Right atrium auricular region (tissue), 2 donors: ENCODE measurements around the gene UBN2. TPM values are rescaled to one million over a fixed set of nuclear protein-coding genes. Genes with fewer than 3 reads are reported as not detected.

Source experiments
- DNase-seq: peaks from one replicate; pipeline ENCODE4 v3.0.0-alpha.2; 2019; ENCODE audit warnings: low spot score
- H3K27ac ChIP-seq, 2 donors: fragments of 200-600 bp; sonication (generic); 1 replicate in 1 of 2; 2 replicates in 1 of 2; pipeline ENCODE4 v1.5.1; 2016 to 2019
- H3K27me3 ChIP-seq, 2 donors: fragments of 200-600 bp; sonication (generic); one replicate each; pipeline versions ENCODE4 v1.5.1 to v1.6.0; 2017 to 2019
- H3K36me3 ChIP-seq: fragments of 200-600 bp; sonication (generic); one replicate; pipeline ENCODE4 v1.5.1; 2016
- H3K4me1 ChIP-seq, 2 donors: fragments of 200-600 bp; sonication (generic); one replicate each; pipeline versions ENCODE4 v1.5.1 to v1.6.0; 2017 to 2019
- H3K4me3 ChIP-seq, 2 donors: fragments of 200-600 bp; sonication (generic); 1 replicate in 1 of 2; 2 replicates in 1 of 2; pipeline ENCODE4 v1.5.1; 2017 to 2019; ENCODE audit warnings: mild to moderate bottlenecking in 1 of 2, moderate library complexity in 1 of 2
- H3K9me3 ChIP-seq, 2 donors: fragments of 200-600 bp; sonication (generic); one replicate each; pipeline ENCODE4 v1.5.1; 2019
- total RNA-seq, 2 donors: library from RNA; depleted of rRNA; stranded (reverse); fragments of >200 nt; gene quantifications; one replicate each; pipeline ENCODE4 v1.1.0, GENCODE V29; 2016
- TF ChIP-seq, protein P1 (sequence below), 2 donors: fragments of 200-600 bp; sonication (generic); IDR thresholded peaks; one replicate each; pipeline ENCODE4 v1.5.1; 2019; ENCODE audit warnings: antibody characterized with exemption in 2 of 2

Gene UBN2
- total RNA-seq, 2 donors from 2014 or later, result 7.9 to 8.5 TPM

DNA sequence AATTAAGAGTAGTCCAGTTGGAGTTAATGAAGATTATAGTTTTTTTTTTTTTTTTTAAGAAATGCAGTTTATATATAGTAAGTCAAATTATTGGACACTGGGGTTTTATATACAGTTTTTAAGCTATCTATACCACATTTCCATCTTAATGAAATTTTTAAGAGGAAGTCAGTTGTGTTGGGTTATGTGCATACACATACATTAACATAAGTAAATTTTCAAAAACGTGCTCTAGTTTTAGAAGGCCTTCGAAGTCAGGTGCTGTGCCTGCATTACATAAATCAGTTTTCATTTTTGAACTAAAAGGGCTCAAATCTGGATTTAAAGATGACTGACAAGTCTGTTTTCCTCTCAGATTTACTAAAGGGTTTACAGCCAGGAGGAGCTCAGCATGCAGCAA lies 62.5 kb downstream of the UBN2 start:
- no peaks in the 10 kb centered on the region for H3K9me3 ChIP-seq
- peaks cover 40% of the 10 kb centered on the region for H3K36me3 ChIP-seq
- H3K4me1 ChIP-seq, result no peaks in the 10 kb centered on the region
- DNase-seq, result no peak
- H3K27me3 ChIP-seq, result no peaks in the 10 kb centered on the region
- TF ChIP-seq, protein P1, sequence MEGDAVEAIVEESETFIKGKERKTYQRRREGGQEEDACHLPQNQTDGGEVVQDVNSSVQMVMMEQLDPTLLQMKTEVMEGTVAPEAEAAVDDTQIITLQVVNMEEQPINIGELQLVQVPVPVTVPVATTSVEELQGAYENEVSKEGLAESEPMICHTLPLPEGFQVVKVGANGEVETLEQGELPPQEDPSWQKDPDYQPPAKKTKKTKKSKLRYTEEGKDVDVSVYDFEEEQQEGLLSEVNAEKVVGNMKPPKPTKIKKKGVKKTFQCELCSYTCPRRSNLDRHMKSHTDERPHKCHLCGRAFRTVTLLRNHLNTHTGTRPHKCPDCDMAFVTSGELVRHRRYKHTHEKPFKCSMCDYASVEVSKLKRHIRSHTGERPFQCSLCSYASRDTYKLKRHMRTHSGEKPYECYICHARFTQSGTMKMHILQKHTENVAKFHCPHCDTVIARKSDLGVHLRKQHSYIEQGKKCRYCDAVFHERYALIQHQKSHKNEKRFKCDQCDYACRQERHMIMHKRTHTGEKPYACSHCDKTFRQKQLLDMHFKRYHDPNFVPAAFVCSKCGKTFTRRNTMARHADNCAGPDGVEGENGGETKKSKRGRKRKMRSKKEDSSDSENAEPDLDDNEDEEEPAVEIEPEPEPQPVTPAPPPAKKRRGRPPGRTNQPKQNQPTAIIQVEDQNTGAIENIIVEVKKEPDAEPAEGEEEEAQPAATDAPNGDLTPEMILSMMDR (IDR thresholded peaks at IDR 0.05), result no peak
- no peak overlapping the region for H3K4me3 ChIP-seq
- no peak overlapping the region for H3K27ac ChIP-seq

DNA sequence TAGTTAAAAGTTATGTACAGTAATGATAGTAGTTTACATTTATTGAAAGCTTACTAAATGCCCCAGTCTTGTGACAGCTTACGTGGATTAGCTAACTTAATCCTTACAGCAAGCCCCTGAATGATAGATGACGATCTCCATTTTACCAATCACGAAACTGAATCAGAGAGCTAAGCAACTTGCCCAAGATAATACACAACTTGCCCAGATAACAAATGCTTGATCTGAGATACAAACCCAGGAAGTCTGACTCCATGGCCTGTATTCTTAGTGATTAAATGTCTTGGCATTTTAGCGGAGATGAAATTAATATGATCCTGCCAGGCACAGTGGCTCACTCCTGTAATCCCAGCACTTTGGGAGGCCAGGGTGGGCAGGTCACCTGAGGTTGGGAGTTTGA lies 63.2 kb downstream of the UBN2 start:
- H3K4me3 ChIP-seq, result no peak overlapping the region
- no peak for DNase-seq
- TF ChIP-seq, protein P1 (IDR thresholded peaks at IDR 0.05), result no peak
- no peaks in the 10 kb centered on the region for H3K9me3 ChIP-seq
- no peaks in the 10 kb centered on the region for H3K4me1 ChIP-seq
- peaks cover 44% of the 10 kb centered on the region for H3K36me3 ChIP-seq
- H3K27ac ChIP-seq, result no peak overlapping the region
- no peaks in the 10 kb centered on the region for H3K27me3 ChIP-seq

DNA sequence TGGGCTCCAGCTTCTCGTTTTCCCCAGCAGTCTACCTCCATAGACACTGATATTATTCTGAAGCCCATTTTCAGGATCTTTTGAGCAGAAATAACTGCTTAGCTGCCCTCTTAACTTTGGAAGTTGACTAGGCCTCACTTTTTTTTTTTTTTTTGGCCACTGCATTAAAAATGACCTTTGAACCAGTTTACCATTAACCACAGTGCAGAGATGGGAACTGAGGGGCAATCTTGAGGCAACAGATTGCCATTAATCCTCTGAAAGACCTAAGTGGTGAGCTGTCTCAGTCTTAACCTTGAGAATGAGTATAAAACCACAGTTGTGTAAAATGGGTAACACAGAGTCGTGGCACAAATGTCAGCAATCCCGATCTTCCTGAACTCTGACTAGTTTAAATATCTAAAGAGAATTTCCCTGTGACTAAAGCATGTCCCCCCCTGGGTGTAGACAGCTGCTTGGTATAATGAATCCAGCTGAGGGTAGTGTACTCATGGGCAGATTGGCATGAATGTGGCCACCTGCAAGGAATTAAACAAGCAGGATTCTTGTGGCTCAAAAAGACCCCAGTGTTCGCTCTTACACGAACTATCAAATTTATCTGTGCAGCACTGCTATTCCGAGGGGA lies 64.0 kb downstream of the UBN2 start:
- Histone ChIP-seq H3K4me1 (no peaks in the 10 kb centered on the region), H3K36me3 (peaks cover 44% of the 10 kb centered on the region)

DNA sequence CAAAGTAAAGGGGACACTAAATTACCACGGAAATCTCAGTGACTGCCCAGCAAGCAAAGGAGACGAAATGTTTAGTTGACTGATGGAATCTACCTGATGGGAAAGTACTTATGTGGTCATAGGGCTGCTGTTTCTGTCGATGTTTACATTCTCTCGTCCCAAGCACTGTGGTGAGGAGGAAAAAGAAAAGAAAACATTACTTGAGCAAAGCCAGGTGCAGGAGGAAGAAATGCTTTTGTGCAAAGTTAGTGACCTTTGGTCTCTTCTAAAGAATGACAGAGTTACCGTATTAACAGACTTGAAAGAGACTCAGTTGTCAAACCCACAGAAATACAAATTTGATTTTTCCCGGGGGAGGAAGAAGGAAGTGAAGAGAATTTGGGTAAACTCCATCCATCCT lies 66.8 kb downstream of the UBN2 start:
- H3K4me1 ChIP-seq, result no peaks in the 10 kb centered on the region
- H3K4me3 ChIP-seq, result no peak overlapping the region
- H3K36me3 ChIP-seq, result peaks cover 40% of the 10 kb centered on the region
- no peak for DNase-seq
- H3K27me3 ChIP-seq, result no peaks in the 10 kb centered on the region
- no peak overlapping the region for H3K27ac ChIP-seq
- TF ChIP-seq, protein P1 (IDR thresholded peaks at IDR 0.05), result no peak
- no peaks in the 10 kb centered on the region for H3K9me3 ChIP-seq

More for the DNA sequence above, 64.0 kb downstream of the UBN2 start:
- Histone ChIP-seq H3K4me3 (no peak overlapping the region), H3K27ac (no peak overlapping the region), H3K9me3 (no peaks in the 10 kb centered on the region), H3K27me3 (no peaks in the 10 kb centered on the region)
- no peak for DNase-seq
- TF ChIP-seq, protein P1 (IDR thresholded peaks at IDR 0.05), result no peak

DNA sequence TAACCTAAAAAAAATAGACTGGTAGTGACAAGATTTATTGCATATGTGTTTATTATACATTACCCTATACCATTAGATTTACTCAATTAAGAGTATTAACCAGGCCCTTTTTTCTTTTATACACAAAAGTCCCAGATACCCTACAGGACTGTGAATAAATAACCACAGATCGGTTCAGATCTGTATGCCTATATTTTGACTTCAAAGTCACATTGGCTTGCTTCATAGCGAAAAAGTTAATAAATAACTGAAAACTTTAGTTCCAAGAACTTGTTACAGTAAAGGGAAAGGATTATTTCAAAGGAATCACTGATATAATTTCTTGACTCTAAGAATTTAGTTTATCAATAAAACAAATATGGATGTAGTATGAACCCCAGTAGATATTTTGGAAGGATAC lies 68.3 kb downstream of the UBN2 start:
- Histone ChIP-seq H3K9me3 (no peaks in the 10 kb centered on the region), H3K4me1 (no peaks in the 10 kb centered on the region), H3K27me3 (no peaks in the 10 kb centered on the region), H3K27ac (no peak overlapping the region), H3K36me3 (peaks cover 32% of the 10 kb centered on the region), H3K4me3 (no peak overlapping the region)
- TF ChIP-seq, protein P1 (IDR thresholded peaks at IDR 0.05), result no peak
- DNase-seq, result no peak

DNA sequence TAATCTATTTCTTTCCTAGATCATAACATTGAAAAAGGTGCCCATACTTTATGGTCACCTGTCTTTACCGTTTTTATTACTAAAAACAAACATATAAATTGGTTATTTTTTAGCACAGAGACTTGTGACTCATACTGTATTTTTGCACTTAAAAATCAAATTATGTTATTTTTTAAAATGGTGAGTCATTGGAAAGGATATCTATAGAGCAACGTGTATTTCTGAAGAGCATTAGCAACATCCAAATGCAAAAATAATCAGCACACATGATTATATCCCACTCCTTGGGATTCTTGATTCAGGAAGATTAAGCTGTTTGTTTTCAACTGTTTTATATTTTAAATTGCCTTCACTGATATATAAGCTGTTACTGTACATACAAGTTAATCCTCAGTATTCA lies 69.4 kb downstream of the UBN2 start:
- no peak for DNase-seq
- H3K36me3 ChIP-seq, result peaks cover 21% of the 10 kb centered on the region
- no peak overlapping the region for H3K4me3 ChIP-seq
- no peaks in the 10 kb centered on the region for H3K9me3 ChIP-seq
- no peak overlapping the region for H3K27ac ChIP-seq
- TF ChIP-seq, protein P1 (IDR thresholded peaks at IDR 0.05), result no peak
- no peaks in the 10 kb centered on the region for H3K4me1 ChIP-seq
- no peaks in the 10 kb centered on the region for H3K27me3 ChIP-seq
